GM12878 (cell line): Measurements from ENCODE around the gene MRC2. TPM values are rescaled to one million over a fixed set of nuclear protein-coding genes. Genes with fewer than 3 reads are reported as not detected.

Experiments
- CTCF ChIP-seq, 3 experiments: IDR thresholded peaks in 2 of 3; conservative IDR thresholded peaks in 1 of 3; 2 replicates each; pipeline ENCODE4 v1.5.1; 2011; ENCODE audit warnings: low read depth in 3 of 3, low read length in 3 of 3, mild to moderate bottlenecking in 3 of 3, control low read depth in 2 of 3, moderate library complexity in 2 of 3, inconsistent platforms in 1 of 3, mixed read lengths in 1 of 3; ENCODE audit not compliant: control insufficient read depth in 2 of 3, insufficient read depth in 1 of 3; ENCODE audit errors: extremely low read depth in 1 of 3
- NBN ChIP-seq: fragments of 450-650 bp; IDR thresholded peaks from 2 replicates; pipeline ENCODE4 v1.6.1; 2016
- NFXL1 ChIP-seq: fragments of 450-650 bp; IDR thresholded peaks from 2 replicates; pipeline ENCODE4 v1.6.1; 2017; ENCODE audit warnings: antibody characterized with exemption, mild to moderate bottlenecking, borderline replicate concordance
- PRDM15 ChIP-seq: fragments of 450-650 bp; formaldehyde crosslinking; IDR thresholded peaks from 2 replicates; pipeline ENCODE4 v1.4.0; 2020; ENCODE audit warnings: mild to moderate bottlenecking, moderate library complexity
- SIN3A ChIP-seq: IDR thresholded peaks from 2 replicates; pipeline ENCODE4 v1.6.1; 2012; ENCODE audit warnings: low read depth, low read length, improper control_type of control experiment
- SMC3 ChIP-seq: IDR thresholded peaks from 2 replicates; pipeline ENCODE4 v1.6.1; 2011; ENCODE audit warnings: low read length, improper control_type of control experiment, borderline replicate concordance
- USF2 ChIP-seq: IDR thresholded peaks from 2 replicates; pipeline ENCODE4 v1.6.1; 2011; ENCODE audit warnings: low read depth, low read length, improper control_type of control experiment, borderline replicate concordance
- YY1 ChIP-seq: IDR thresholded peaks from 2 replicates; pipeline ENCODE4 v1.6.1; 2011; ENCODE audit warnings: low read depth, mild to moderate bottlenecking, low read length
- ZNF207 ChIP-seq: fragments of 450-650 bp; IDR thresholded peaks from 2 replicates; pipeline ENCODE4 v1.6.1; 2014; ENCODE audit warnings: antibody characterized with exemption, mild to moderate bottlenecking, borderline replicate concordance
- polyA plus RNA-seq, 11 experiments: library from polyadenylated mRNA; depleted of rRNA in 4 of 11; unstranded in 6 of 11; stranded (reverse) in 5 of 11; fragments of >200 nt; fragmentation: Nextera tagmentation in 4 of 11; fragmentation: Illumina TruSeq in 1 of 11; extraction: Ambion mirVana in 4 of 11; extraction: Trizol in 1 of 11; gene quantifications; 1 replicate in 1 of 11; 2 replicates in 10 of 11; pipeline versions ENCODE4 v1.2.1 to v1.2.3, GENCODE V29; 2011 to 2016; ENCODE audit warnings: inconsistent platforms in 2 of 11, missing spikeins in 2 of 11, low read depth in 1 of 11
- total RNA-seq, 4 experiments: library from RNA; depleted of rRNA in 3 of 4; stranded (reverse); fragments of >200 nt in 3 of 4; fragmentation: Illumina TruSeq in 1 of 4; extraction: Trizol in 1 of 4; gene quantifications; 2 replicates each; pipeline versions ENCODE4 v1.2.1 to v1.2.3, GENCODE V29; 2013 to 2021

MRC2 gene
- total and polyA plus RNA-seq, 10 of the 15 experiments (the other 5 are each of a cell fraction or from before 2014, with no cell fraction given), result 0.04 to 0.96 (median 0.30) TPM; not detected in 1

GRCh38 chr17:62719586-62719985 is 92.1 kb downstream of the MRC2 start (continued):
- TF ChIP-seq PRDM15 (CRISPR knock-in tag) (no peak), CTCF (IDR thresholded peaks at IDR 0.05 in 2 of 3, conservative IDR thresholded peaks at IDR 0.05 in 1 of 3; ENCODE audit: control insufficient read depth in 2 of 3, extremely low read depth in 1 of 3, insufficient read depth in 1 of 3, low read depth in 3 of 3, low read length in 3 of 3) (no peak), NBN (no peak), ZNF207 (no peak), NFXL1 (no peak), SMC3 (no peak), USF2 (no peak), YY1 (no peak), SIN3A (no peak)
- TF ChIP-seq, all 136 proteins: peak for 0
